GM19193 (cell line): ENCODE data around the gene AKAP11.
A peak's percentile ranks its signal among the peaks of the same experiment; 100 is the strongest.

Source experiments
- POLR2A ChIP-seq: IDR thresholded peaks from 4 replicates; pipeline ENCODE4 v1.6.1; 2011; ENCODE audit not compliant: insufficient read depth, insufficient read length; ENCODE audit errors: extremely low read depth

AKAP11 gene

GRCh38 chr13:42272115-42272803 is at the start of gene AKAP11:
Gene AKAP11 (plus strand): TSS chr13:42272152. CDS start chr13:42286349, 14,197 bp downstream.
- TF ChIP-seq POLR2A, result peak; percentile 59

- TF ChIP-seq POLR2A, result no peak
Measured at GRCh38 chr13:42223681-42224080, 48.3 kb upstream of the AKAP11 start.

GRCh38 chr13:42225051-42225450 is 46.9 kb upstream of the AKAP11 start:
- no peak for TF ChIP-seq POLR2A

- TF ChIP-seq POLR2A, result no peak
Measured at GRCh38 chr13:42228527-42228926, 43.4 kb upstream of the AKAP11 start.

GRCh38 chr13:42229287-42229686 is 42.7 kb upstream of the AKAP11 start:
- TF ChIP-seq POLR2A, result no peak

- TF ChIP-seq POLR2A, result no peak
Measured at GRCh38 chr13:42232671-42233070, 39.3 kb upstream of the AKAP11 start.

GRCh38 chr13:42233726-42234125 is 38.2 kb upstream of the AKAP11 start:
- no peak for TF ChIP-seq POLR2A

GRCh38 chr13:42239161-42239560 is 32.8 kb upstream of the AKAP11 start:
- TF ChIP-seq POLR2A, result no peak

GRCh38 chr13:42239644-42240043 is 32.3 kb upstream of the AKAP11 start:
- no peak for TF ChIP-seq POLR2A

- TF ChIP-seq POLR2A, result no peak
Measured at GRCh38 chr13:42246541-42246940, 25.4 kb upstream of the AKAP11 start.

GRCh38 chr13:42247883-42248282 is 24.1 kb upstream of the AKAP11 start:
- TF ChIP-seq POLR2A, result no peak

GRCh38 chr13:42255886-42256285 is 16.1 kb upstream of the AKAP11 start:
- no peak for TF ChIP-seq POLR2A

GRCh38 chr13:42258747-42259146 is 13.2 kb upstream of the AKAP11 start:
- no peak for TF ChIP-seq POLR2A

GRCh38 chr13:42259515-42259914 is 12.4 kb upstream of the AKAP11 start:
- no peak for TF ChIP-seq POLR2A

GRCh38 chr13:42260903-42261654 is 10.9 kb upstream of the AKAP11 start:
- TF ChIP-seq POLR2A, result no peak

- no peak for TF ChIP-seq POLR2A
Measured at GRCh38 chr13:42266473-42266872, 5.5 kb upstream of the AKAP11 start.

- TF ChIP-seq POLR2A, result no peak
Measured at GRCh38 chr13:42270160-42270856, 1.6 kb upstream of the AKAP11 start.

- TF ChIP-seq POLR2A, result no peak
Measured at GRCh38 chr13:42270857-42271215, 1.1 kb upstream of the AKAP11 start.
